Panc1 (cell line): ENCODE results near the gene IGF1. TPM values are rescaled to one million over a fixed set of nuclear protein-coding genes. Genes with fewer than 3 reads are reported as not detected.

ENCODE experiments used
- ATAC-seq: fragments of 200-7000 bp; cut with Tn5 transposase; 2 replicates; pipeline ENCODE4 v1.9.1; 2020; ENCODE audit warnings: mild to moderate bottlenecking, moderate library complexity
- BruUV-seq: library from RNA; stranded (reverse); fragments of 400-500 nt; replicated peaks from 2 replicates; lab custom pipeline; 2021; lab: Mats Ljungman, UMichigan
- CTCF ChIA-PET: fragments of 300-600 bp; sonication (Branson Sonifier 250); formaldehyde crosslinking; loops from one replicate; lab custom pipeline; 2022; ENCODE audit warnings: antibody characterized with exemption; lab: Charles Lee
- POLR2A ChIA-PET: fragments of 300-600 bp; sonication (Branson Sonifier 250); formaldehyde crosslinking; loops from one replicate; lab custom pipeline; 2022; ENCODE audit warnings: antibody characterized with exemption; lab: Charles Lee
- DNase-seq: peaks from one replicate; pipeline ENCODE4 v3.0.0-alpha.2; 2010; ENCODE audit warnings: low read depth, low spot score
- H3K27ac ChIP-seq: 2 replicates; pipeline ENCODE4 v1.5.1; 2011; ENCODE audit warnings: mild to moderate bottlenecking, low read length, inconsistent platforms
- H3K27me3 ChIP-seq: fragments of 200-500 bp; sonication (Bioruptor generic); 2 replicates; pipeline ENCODE4 v1.6.0; 2014; ENCODE audit warnings: low read length, inconsistent platforms; ENCODE audit not compliant: control insufficient read depth, insufficient read depth
- H3K36me3 ChIP-seq: fragments of 200-500 bp; sonication (Bioruptor generic); 2 replicates; pipeline ENCODE4 v1.5.1; 2014; ENCODE audit warnings: inconsistent platforms, mild to moderate bottlenecking, low read length, moderate library complexity; ENCODE audit not compliant: control insufficient read depth, insufficient read depth
- H3K4me1 ChIP-seq: 2 replicates; pipeline ENCODE4 v1.5.1; 2011; ENCODE audit warnings: inconsistent platforms, mild to moderate bottlenecking, low read length, moderate library complexity; ENCODE audit not compliant: control insufficient read depth, insufficient read depth
- H3K4me3 ChIP-seq, 2 experiments: 2 replicates each; pipeline ENCODE4 v1.5.1; 2011 to 2012; ENCODE audit warnings: low read depth in 2 of 2, low read length in 2 of 2, mild to moderate bottlenecking in 2 of 2, inconsistent platforms in 1 of 2, moderate library complexity in 1 of 2
- H3K9me3 ChIP-seq: fragments of 200-500 bp; sonication (Bioruptor generic); 2 replicates; pipeline ENCODE4 v1.5.1; 2014; ENCODE audit warnings: low read depth, mild to moderate bottlenecking, inconsistent platforms, low read length, moderate library complexity; ENCODE audit not compliant: control insufficient read depth, insufficient read depth
- POLR2AphosphoS5 ChIP-seq: IDR thresholded peaks from 2 replicates; pipeline ENCODE4 v1.6.1; 2012; ENCODE audit warnings: mild to moderate bottlenecking, low read depth, low read length, moderate library complexity
- SIN3A ChIP-seq: IDR thresholded peaks from 2 replicates; pipeline ENCODE4 v1.6.1; 2012; ENCODE audit warnings: low read depth, mild to moderate bottlenecking, low read length, moderate library complexity, borderline replicate concordance; ENCODE audit not compliant: insufficient read depth
- TCF7L2 ChIP-seq: IDR thresholded peaks from 2 replicates; pipeline ENCODE4 v1.6.1; 2011; ENCODE audit warnings: mild to moderate bottlenecking, low read depth, low read length, inconsistent platforms
- in situ Hi-C: cut with HindIII; loops from 2 replicates; pipeline ENCODE4 v1.10.0; 2016; ENCODE audit warnings: low sequenced_read_pairs, low pct_unique_long_range_greater_than_20kb
- intact Hi-C: fragments of 100-400 bp; cut with micrococcal nuclease; formaldehyde crosslinking; loops from one replicate; pipeline ENCODE4 v1.10.0; 2022; ENCODE audit not compliant: unreplicated experiment
- total RNA-seq: library from RNA; stranded (reverse); gene quantifications from one replicate; pipeline ENCODE4 v1.2.1, GENCODE V29; 2021; ENCODE audit not compliant: unreplicated experiment
- TF ChIP-seq, protein P1 (sequence below): fragments of 450-650 bp; IDR thresholded peaks from 2 replicates; pipeline ENCODE4 v1.5.1; 2017; ENCODE audit warnings: mild to moderate bottlenecking
- TF ChIP-seq, protein P2 (sequence below), 2 experiments: IDR thresholded peaks; 2 replicates each; pipeline ENCODE4 v1.6.1; 2011 to 2012; ENCODE audit warnings: low read depth in 2 of 2, control low read depth in 1 of 2, low read length in 1 of 2, mild to moderate bottlenecking in 1 of 2, moderate library complexity in 1 of 2; ENCODE audit not compliant: insufficient read depth in 1 of 2

IGF1 gene
- total RNA-seq, 1 experiment from 2014 or later, result not detected

DNA sequence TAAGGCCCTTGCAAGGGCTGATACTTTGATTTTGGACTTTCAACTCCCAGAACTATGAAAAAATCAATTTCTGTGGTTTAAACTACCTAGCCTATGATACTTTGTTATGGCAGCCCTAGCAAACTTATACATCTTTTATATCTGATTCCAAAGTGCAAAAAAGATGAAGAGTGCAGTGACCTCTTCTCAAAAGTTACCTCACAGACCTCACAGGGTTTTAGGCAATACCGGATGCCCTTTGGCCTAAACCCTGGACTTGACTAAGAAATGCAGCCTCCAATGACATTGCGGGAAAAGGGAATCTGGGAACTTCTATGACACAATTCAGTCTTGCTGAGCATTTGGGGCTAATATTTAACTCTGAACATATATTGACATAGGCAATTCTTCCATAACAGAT, 63.3 kb downstream of the IGF1 start:
- intact Hi-C loops (no loop called here), in situ Hi-C loops (no loop called here)
- Histone ChIP-seq H3K27ac (no peak overlapping the region), H3K9me3 (no peaks in the 10 kb centered on the region), H3K27me3 (no peaks in the 10 kb centered on the region), H3K4me1 (no peaks in the 10 kb centered on the region), H3K36me3 (no peaks in the 10 kb centered on the region), H3K4me3 (no peak overlapping the region)
- no TSS peak for BruUV-seq
- DNase-seq (no peak), ATAC-seq (no peak)
- TF ChIP-seq POLR2AphosphoS5, result no peak
- no peak for TF ChIP-seq TCF7L2
- TF ChIP-seq SIN3A, result no peak
- TF ChIP-seq, protein P1, sequence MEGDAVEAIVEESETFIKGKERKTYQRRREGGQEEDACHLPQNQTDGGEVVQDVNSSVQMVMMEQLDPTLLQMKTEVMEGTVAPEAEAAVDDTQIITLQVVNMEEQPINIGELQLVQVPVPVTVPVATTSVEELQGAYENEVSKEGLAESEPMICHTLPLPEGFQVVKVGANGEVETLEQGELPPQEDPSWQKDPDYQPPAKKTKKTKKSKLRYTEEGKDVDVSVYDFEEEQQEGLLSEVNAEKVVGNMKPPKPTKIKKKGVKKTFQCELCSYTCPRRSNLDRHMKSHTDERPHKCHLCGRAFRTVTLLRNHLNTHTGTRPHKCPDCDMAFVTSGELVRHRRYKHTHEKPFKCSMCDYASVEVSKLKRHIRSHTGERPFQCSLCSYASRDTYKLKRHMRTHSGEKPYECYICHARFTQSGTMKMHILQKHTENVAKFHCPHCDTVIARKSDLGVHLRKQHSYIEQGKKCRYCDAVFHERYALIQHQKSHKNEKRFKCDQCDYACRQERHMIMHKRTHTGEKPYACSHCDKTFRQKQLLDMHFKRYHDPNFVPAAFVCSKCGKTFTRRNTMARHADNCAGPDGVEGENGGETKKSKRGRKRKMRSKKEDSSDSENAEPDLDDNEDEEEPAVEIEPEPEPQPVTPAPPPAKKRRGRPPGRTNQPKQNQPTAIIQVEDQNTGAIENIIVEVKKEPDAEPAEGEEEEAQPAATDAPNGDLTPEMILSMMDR, result no peak
- TF ChIP-seq, protein P2, sequence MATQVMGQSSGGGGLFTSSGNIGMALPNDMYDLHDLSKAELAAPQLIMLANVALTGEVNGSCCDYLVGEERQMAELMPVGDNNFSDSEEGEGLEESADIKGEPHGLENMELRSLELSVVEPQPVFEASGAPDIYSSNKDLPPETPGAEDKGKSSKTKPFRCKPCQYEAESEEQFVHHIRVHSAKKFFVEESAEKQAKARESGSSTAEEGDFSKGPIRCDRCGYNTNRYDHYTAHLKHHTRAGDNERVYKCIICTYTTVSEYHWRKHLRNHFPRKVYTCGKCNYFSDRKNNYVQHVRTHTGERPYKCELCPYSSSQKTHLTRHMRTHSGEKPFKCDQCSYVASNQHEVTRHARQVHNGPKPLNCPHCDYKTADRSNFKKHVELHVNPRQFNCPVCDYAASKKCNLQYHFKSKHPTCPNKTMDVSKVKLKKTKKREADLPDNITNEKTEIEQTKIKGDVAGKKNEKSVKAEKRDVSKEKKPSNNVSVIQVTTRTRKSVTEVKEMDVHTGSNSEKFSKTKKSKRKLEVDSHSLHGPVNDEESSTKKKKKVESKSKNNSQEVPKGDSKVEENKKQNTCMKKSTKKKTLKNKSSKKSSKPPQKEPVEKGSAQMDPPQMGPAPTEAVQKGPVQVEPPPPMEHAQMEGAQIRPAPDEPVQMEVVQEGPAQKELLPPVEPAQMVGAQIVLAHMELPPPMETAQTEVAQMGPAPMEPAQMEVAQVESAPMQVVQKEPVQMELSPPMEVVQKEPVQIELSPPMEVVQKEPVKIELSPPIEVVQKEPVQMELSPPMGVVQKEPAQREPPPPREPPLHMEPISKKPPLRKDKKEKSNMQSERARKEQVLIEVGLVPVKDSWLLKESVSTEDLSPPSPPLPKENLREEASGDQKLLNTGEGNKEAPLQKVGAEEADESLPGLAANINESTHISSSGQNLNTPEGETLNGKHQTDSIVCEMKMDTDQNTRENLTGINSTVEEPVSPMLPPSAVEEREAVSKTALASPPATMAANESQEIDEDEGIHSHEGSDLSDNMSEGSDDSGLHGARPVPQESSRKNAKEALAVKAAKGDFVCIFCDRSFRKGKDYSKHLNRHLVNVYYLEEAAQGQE (IDR thresholded peaks at IDR 0.05; ENCODE audit: insufficient read depth in 1 of 2, low read depth in 2 of 2, low read length in 1 of 2), result no peak
- ChIA-PET POLR2A (no interaction called here), CTCF (no interaction called here)

DNA sequence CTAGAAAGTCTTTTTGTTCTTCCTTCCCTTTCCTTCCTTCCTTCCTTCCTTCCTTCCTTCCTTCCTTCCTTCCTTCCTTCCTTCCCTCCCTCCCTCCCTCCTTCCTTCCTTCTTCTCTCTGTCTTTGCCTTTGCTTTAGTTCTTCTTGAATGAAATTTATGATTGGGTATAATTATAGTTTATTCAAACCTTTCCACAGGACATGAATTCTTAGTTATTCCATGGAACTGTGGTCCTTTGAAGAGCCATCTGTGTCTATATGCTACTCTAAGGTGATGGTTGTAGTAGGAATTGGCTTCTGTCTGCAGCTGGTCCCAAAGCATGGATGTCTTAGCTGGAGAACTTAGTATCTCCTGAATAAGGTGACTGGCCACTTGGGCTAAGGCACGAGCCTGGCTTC, 64.8 kb downstream of the IGF1 start:
- H3K27ac ChIP-seq, result no peak overlapping the region
- in situ Hi-C loops, result no loop called here

More for the DNA sequence above, 64.8 kb downstream of the IGF1 start:
- Histone ChIP-seq H3K27me3 (no peaks in the 10 kb centered on the region), H3K4me3 (no peak overlapping the region), H3K36me3 (no peaks in the 10 kb centered on the region), H3K9me3 (no peaks in the 10 kb centered on the region), H3K4me1 (no peaks in the 10 kb centered on the region)
- POLR2A ChIA-PET, result no interaction called here
- BruUV-seq, result no TSS peak
- CTCF ChIA-PET, result no interaction called here
- intact Hi-C loops, result no loop called here
- no peak for ATAC-seq
- TF ChIP-seq, protein P2 (IDR thresholded peaks at IDR 0.05; ENCODE audit: insufficient read depth in 1 of 2, low read depth in 2 of 2, low read length in 1 of 2), result no peak
- TF ChIP-seq TCF7L2, result no peak
- no peak for TF ChIP-seq POLR2AphosphoS5
- TF ChIP-seq SIN3A, result no peak
- TF ChIP-seq, protein P1, result no peak
- no peak for DNase-seq
